COLO668 (cell line): ENCODE data around the gene SEPTIN8.

Experiments used
- DNase-seq: peaks from one replicate; lab custom pipeline; 2025; ENCODE audit not compliant: unreplicated experiment; lab: John Stamatoyannopoulos, UW

Gene SEPTIN8

GRCh38 chr5:132785365-132785764 lies 8.3 kb upstream of the SEPTIN8 start:
- DNase-seq, result no peak

GRCh38 chr5:132782101-132782500 lies 5.1 kb upstream of the SEPTIN8 start:
- DNase-seq, result no peak

- DNase-seq, result no peak
These were observed 4.0 kb upstream of the SEPTIN8 start for GRCh38 chr5:132781029-132781428.

- DNase-seq, result no peak
These were observed 3.5 kb upstream of the SEPTIN8 start for GRCh38 chr5:132780577-132780976.

- no peak for DNase-seq
These were observed 2.9 kb upstream of the SEPTIN8 start for GRCh38 chr5:132779961-132780360.

GRCh38 chr5:132778856-132779255 lies 1.8 kb upstream of the SEPTIN8 start:
- no peak for DNase-seq

- no peak for DNase-seq
These were observed 1.1 kb upstream of the SEPTIN8 start for GRCh38 chr5:132778129-132778528.

GRCh38 chr5:132776938-132777208 lies 166 bp downstream of the SEPTIN8 start:
- DNase-seq, result no peak

- peak; percentile 16 for DNase-seq
These were observed 705 bp downstream of the SEPTIN8 start for GRCh38 chr5:132776131-132776937.

- DNase-seq, result no peak
These were observed 1.5 kb downstream of the SEPTIN8 start for GRCh38 chr5:132775476-132775961.

- DNase-seq, result no peak
These were observed 2.1 kb downstream of the SEPTIN8 start for GRCh38 chr5:132774896-132775295.

GRCh38 chr5:132774406-132774805 lies 2.6 kb downstream of the SEPTIN8 start:
- DNase-seq, result no peak

- DNase-seq, result no peak
These were observed 3.3 kb downstream of the SEPTIN8 start for GRCh38 chr5:132773601-132774355.

- no peak for DNase-seq
These were observed 3.9 kb downstream of the SEPTIN8 start for GRCh38 chr5:132773114-132773513.

GRCh38 chr5:132772291-132773070 lies 4.6 kb downstream of the SEPTIN8 start:
- no peak for DNase-seq

GRCh38 chr5:132771503-132771998 lies 5.5 kb downstream of the SEPTIN8 start:
- DNase-seq, result no peak

GRCh38 chr5:132770476-132771159 lies 6.4 kb downstream of the SEPTIN8 start:
- no peak for DNase-seq

GRCh38 chr5:132768485-132768868 lies 8.6 kb downstream of the SEPTIN8 start:
- no peak for DNase-seq

GRCh38 chr5:132767150-132767549 lies 9.9 kb downstream of the SEPTIN8 start:
- DNase-seq, result no peak

- DNase-seq, result no peak
These were observed 10.3 kb downstream of the SEPTIN8 start for GRCh38 chr5:132766806-132767055.
